Activated T-cell treated with anti-CD3 and anti-CD28 coated beads, Interleukin-2, amount 50 U/mL, for 4 hours (primary cell): Measurements from ENCODE around the gene KITLG. TPM values are rescaled to one million over a fixed set of nuclear protein-coding genes. Genes with fewer than 3 reads are reported as not detected.
"Not testable (repeated sequence)": the region's sequence is repeated elsewhere in the genome, so short reads cannot be mapped to it uniquely, and the experiment has no call there.

Source experiments
- ATAC-seq, 2 donors: fragments of 200-7000 bp; cut with Tn5 transposase; one replicate each; pipeline ENCODE4 v1.10.0; 2021
- DNase-seq: peaks from one replicate; pipeline ENCODE4 v3.0.0-alpha.2; 2020
- H3K27me3 Mint-ChIP-seq: one replicate; pipeline ENCODE4 v1.8.0; 2021; ENCODE audit warnings: low read depth, mixed read lengths
- H3K36me3 Mint-ChIP-seq: one replicate; pipeline ENCODE4 v1.8.0; 2022; ENCODE audit warnings: mixed read lengths; ENCODE audit not compliant: insufficient read depth
- H3K4me1 Mint-ChIP-seq: one replicate; pipeline ENCODE4 v1.8.0; 2021; ENCODE audit warnings: low read depth, mixed read lengths
- H3K4me3 Mint-ChIP-seq: one replicate; pipeline ENCODE4 v1.8.0; 2021; ENCODE audit warnings: mild to moderate bottlenecking, moderate library complexity, mixed read lengths
- H3K9me3 Mint-ChIP-seq: one replicate; pipeline ENCODE4 v1.8.0; 2021; ENCODE audit warnings: mixed read lengths
- total RNA-seq, 3 donors: library from RNA; stranded (reverse); gene quantifications; one replicate each; pipeline ENCODE4 v1.2.1, GENCODE V29; 2021

KITLG gene
- total RNA-seq, 3 donors from 2014 or later = 0.18 to 0.45 (median 0.38) TPM

DNA sequence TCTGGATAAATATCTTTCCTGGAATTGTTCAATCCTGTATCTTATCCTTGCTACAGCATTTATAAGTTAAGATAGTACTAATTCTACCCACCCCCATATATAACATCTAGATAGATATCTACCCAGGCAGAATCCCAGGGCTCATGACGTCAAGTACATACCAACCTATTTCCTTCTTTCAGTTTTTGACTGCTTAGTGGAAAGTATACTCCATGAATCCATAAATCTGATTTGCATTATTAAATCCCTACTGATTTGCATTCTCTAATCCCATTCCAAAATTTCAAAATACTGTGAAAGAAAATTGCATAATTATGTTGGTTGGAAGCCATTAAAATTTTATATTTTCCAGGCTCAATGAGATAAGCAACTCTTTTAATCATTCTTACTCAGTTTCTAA is 111.7 kb downstream of the KITLG start:
- no peaks in the 10 kb centered on the region for H3K36me3 Mint-ChIP-seq
- H3K27me3 Mint-ChIP-seq = no peaks in the 10 kb centered on the region
- ATAC-seq = no peak

GRCh38 chr12:88466708-88467107 is 113.6 kb downstream of the KITLG start:
- not testable (repeated sequence) for H3K4me3 Mint-ChIP-seq, DNase-seq, H3K36me3 Mint-ChIP-seq, H3K9me3 Mint-ChIP-seq, ATAC-seq, H3K4me1 Mint-ChIP-seq, H3K27me3 Mint-ChIP-seq

More for the DNA sequence above, 111.7 kb downstream of the KITLG start:
- no peaks in the 10 kb centered on the region for H3K4me1 Mint-ChIP-seq
- no peak overlapping the region for H3K4me3 Mint-ChIP-seq
- DNase-seq = no peak
- peaks cover 4% of the 10 kb centered on the region for H3K9me3 Mint-ChIP-seq

GRCh38 chr12:88458327-88458726 is 121.9 kb downstream of the KITLG start:
- peaks cover 4% of the 10 kb centered on the region for H3K9me3 Mint-ChIP-seq
- no peak overlapping the region for H3K4me3 Mint-ChIP-seq
- DNase-seq (no peak), ATAC-seq (no peak)
- H3K36me3 Mint-ChIP-seq = no peaks in the 10 kb centered on the region
- no peaks in the 10 kb centered on the region for H3K4me1 Mint-ChIP-seq
- H3K27me3 Mint-ChIP-seq = peaks cover 1% of the 10 kb centered on the region

- ATAC-seq (no peak), DNase-seq (no peak)
- Mint-ChIP-seq H3K4me1 (no peaks in the 10 kb centered on the region), H3K27me3 (peaks cover 1% of the 10 kb centered on the region), H3K4me3 (no peak overlapping the region), H3K9me3 (no peaks in the 10 kb centered on the region), H3K36me3 (no peaks in the 10 kb centered on the region)
Observed at GRCh38 chr12:88453323-88453722, 126.9 kb downstream of the KITLG start.

GRCh38 chr12:88451205-88451604 is 129.1 kb downstream of the KITLG start:
- Mint-ChIP-seq H3K9me3 (no peaks in the 10 kb centered on the region), H3K4me1 (no peaks in the 10 kb centered on the region), H3K27me3 (no peaks in the 10 kb centered on the region), H3K36me3 (no peaks in the 10 kb centered on the region), H3K4me3 (no peak overlapping the region)
- no peak for DNase-seq
- no peak for ATAC-seq

DNA sequence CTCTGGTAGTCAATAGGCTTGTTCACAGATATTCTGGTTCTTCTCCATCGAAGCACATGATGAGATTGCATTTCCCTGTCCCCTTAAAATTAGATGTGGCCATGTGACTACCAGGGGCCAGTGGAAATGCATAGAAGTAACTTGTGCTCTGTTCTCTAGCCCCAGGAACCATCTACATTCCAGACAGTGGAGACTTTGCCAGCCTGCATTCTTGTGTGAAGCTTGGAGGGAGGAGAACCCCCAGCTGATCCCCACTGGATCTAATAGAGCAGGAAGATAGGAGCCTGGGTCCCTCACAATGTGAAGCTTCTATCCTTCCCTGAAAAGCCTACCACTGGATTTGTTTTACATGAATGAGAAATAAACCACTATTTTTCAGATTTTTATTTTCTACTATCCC is 130.1 kb downstream of the KITLG start:
- no peak for ATAC-seq
- Mint-ChIP-seq H3K36me3 (no peaks in the 10 kb centered on the region), H3K4me1 (no peaks in the 10 kb centered on the region), H3K27me3 (no peaks in the 10 kb centered on the region), H3K4me3 (no peak overlapping the region), H3K9me3 (no peaks in the 10 kb centered on the region)
- DNase-seq = no peak

DNA sequence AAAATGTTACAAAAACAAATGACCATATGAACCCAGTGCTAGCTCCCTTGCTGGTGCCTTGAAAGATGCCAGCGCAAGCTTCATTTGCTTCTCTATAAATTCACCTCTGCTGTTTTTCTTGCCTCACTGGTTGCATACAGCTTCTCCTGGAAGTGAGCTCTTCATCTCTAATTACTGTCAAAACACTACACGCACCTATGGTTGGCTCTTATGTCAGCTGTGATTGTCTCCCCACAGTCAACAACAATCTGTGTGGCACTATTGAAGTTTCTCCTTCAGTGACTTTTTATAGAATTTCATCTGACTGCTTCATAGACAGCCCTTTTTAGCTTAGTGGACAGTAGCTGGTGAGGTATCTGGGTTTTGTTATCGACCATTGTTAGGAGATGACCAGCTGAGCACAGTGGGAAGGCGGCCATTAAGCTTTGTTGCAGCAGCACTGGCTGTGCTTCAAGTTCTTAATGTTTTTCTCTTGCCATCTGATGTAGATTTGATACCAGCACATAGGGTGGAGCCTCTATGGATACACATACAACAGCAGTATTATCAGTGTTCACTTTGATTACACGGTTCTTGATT is 131.8 kb downstream of the KITLG start:
- no peak for ATAC-seq
- Mint-ChIP-seq H3K4me1 (no peaks in the 10 kb centered on the region), H3K4me3 (no peak overlapping the region), H3K27me3 (no peaks in the 10 kb centered on the region), H3K9me3 (no peaks in the 10 kb centered on the region), H3K36me3 (no peaks in the 10 kb centered on the region)
- DNase-seq = no peak

DNA sequence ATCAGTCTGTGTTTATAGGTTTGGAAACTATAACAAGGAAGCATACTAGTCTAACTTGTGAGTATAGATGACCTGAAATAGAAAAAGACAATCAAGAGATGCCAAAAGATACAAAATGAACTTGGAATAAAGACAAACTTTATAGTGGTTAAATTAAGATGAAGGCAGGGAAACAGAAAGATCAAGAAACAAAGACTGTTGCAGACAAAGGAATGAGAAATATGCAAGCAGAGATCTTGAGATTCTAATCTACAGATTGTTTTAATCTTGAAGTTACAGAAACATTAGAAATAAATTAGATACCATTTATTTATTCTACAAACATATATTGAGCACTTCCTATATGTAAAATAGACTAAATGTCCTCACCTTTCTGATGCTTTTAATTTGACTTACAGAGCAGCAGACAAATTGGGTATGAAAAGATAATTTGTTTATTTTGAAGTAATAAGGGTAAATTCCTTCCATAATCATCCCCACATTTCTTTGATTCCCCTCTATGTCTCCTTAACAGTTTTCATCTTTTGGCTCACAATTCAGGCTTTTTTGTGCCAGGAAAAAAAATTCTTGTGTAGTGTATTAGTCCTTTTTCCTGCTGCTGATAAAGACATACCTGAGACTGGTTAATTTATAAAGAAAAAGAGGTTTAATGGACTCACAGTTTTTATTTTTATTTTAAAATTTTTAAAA is 134.4 kb downstream of the KITLG start:
- no peaks in the 10 kb centered on the region for H3K27me3 Mint-ChIP-seq
- no peaks in the 10 kb centered on the region for H3K4me1 Mint-ChIP-seq
- no peak for ATAC-seq
- no peak overlapping the region for H3K4me3 Mint-ChIP-seq
- no peak for DNase-seq
- H3K9me3 Mint-ChIP-seq = peaks cover 4% of the 10 kb centered on the region
- H3K36me3 Mint-ChIP-seq = no peaks in the 10 kb centered on the region

- Mint-ChIP-seq H3K27me3 (no peaks in the 10 kb centered on the region), H3K4me1 (no peaks in the 10 kb centered on the region), H3K4me3 (no peak overlapping the region), H3K9me3 (peaks cover 4% of the 10 kb centered on the region), H3K36me3 (no peaks in the 10 kb centered on the region)
- DNase-seq (no peak), ATAC-seq (no peak)
Observed at GRCh38 chr12:88444481-88444880, 135.8 kb downstream of the KITLG start.
